HepG2 (cell line): ENCODE results near the gene GCSAM. TPM values are rescaled to one million over a fixed set of nuclear protein-coding genes. Genes with fewer than 3 reads are reported as not detected.

Experiments used
- ATAC-seq: fragments of 200-7000 bp; cut with Tn5 transposase; 3 replicates; pipeline ENCODE4 v1.9.1; 2020; ENCODE audit warnings: mild to moderate bottlenecking, moderate library complexity
- BruUV-seq: library from RNA; stranded (reverse); fragments of 400-500 nt; replicated peaks from 2 replicates; lab custom pipeline; 2021; lab: Mats Ljungman, UMichigan
- CTCF ChIA-PET: fragments of 300-600 bp; formaldehyde crosslinking; extraction: SDS; loops from one replicate; lab custom pipeline; 2021; ENCODE audit warnings: low total read pairs, inconsistent platforms, low intra/inter-chr PET ratio; lab: Yijun Ruan, JAX
- POLR2A ChIA-PET: fragments of 350-600 bp; sonication (Branson Sonifier 250); formaldehyde crosslinking; loops from one replicate; lab custom pipeline; 2020; ENCODE audit warnings: antibody characterized with exemption, inconsistent platforms; lab: Yijun Ruan, JAX
- DNase-seq: peaks from one replicate; pipeline ENCODE4 v3.0.0-alpha.2; 2015; ENCODE audit warnings: low spot score
- FAIRE-seq: peaks from 3 replicates; lab custom pipeline; 2011; peaks lifted over from hg19 to GRCh38; lab: Jason Lieb, UNC
- H2AFZ ChIP-seq: one replicate; pipeline ENCODE4 v1.6.1; 2011; ENCODE audit warnings: low read length, inconsistent platforms
- H3K27ac ChIP-seq: fragments of 300-600 bp; 3 replicates; pipeline ENCODE4 v1.8.0; 2011; ENCODE audit warnings: mixed run types, mild to moderate bottlenecking, mixed read lengths, low read length, inconsistent platforms; ENCODE audit not compliant: insufficient read depth; ENCODE audit errors: extremely low read length
- H3K27me3 ChIP-seq, 2 experiments: fragments of 200-600 bp in 1 of 2; 2 replicates in 1 of 2; 3 replicates in 1 of 2; pipeline versions ENCODE4 v1.6.0 to v1.8.0; 2011; ENCODE audit warnings: low read length in 2 of 2, mild to moderate bottlenecking in 2 of 2, moderate library complexity in 2 of 2, inconsistent platforms in 1 of 2; ENCODE audit not compliant: insufficient read depth in 2 of 2, control insufficient read depth in 1 of 2
- H3K36me3 ChIP-seq, 2 experiments: fragments of 200-600 bp in 1 of 2; replicated peaks in 1 of 2; 2 replicates in 1 of 2; 3 replicates in 1 of 2; pipeline versions ENCODE4 v1.5.1 to v1.8.0; 2011; ENCODE audit warnings: low read length in 2 of 2, inconsistent platforms in 1 of 2; ENCODE audit not compliant: insufficient read depth in 2 of 2, control insufficient read depth in 1 of 2
- H3K4me1 ChIP-seq: 2 replicates; pipeline ENCODE4 v1.5.1; 2012; ENCODE audit warnings: low read length, inconsistent platforms; ENCODE audit not compliant: insufficient read depth
- H3K4me2 ChIP-seq: 2 replicates; pipeline ENCODE4 v1.6.0; 2011; ENCODE audit warnings: low read depth, low read length, inconsistent platforms
- H3K4me3 ChIP-seq, 3 experiments: fragments of 200-600 bp in 1 of 3; sonication (generic), shearing (Covaris generic) in 1 of 3; replicated peaks in 1 of 3; 2 replicates each; pipeline ENCODE4 v1.5.1; 2011 to 2016; ENCODE audit warnings: low read length in 3 of 3, inconsistent platforms in 2 of 3, low read depth in 2 of 3, mild to moderate bottlenecking in 2 of 3, control low read depth in 1 of 3, mixed read lengths in 1 of 3; ENCODE audit not compliant: insufficient read depth in 1 of 3
- H3K79me2 ChIP-seq: one replicate; pipeline ENCODE4 v1.6.1; 2011; ENCODE audit warnings: low read length, inconsistent platforms; ENCODE audit not compliant: insufficient read depth
- H3K9ac ChIP-seq: 2 replicates; pipeline ENCODE4 v1.6.0; 2011; ENCODE audit warnings: mild to moderate bottlenecking, low read depth, low read length, inconsistent platforms; ENCODE audit not compliant: insufficient read depth
- H3K9me3 ChIP-seq: 2 replicates; pipeline ENCODE4 v1.5.1; 2012; ENCODE audit warnings: mild to moderate bottlenecking, low read length
- H4K20me1 ChIP-seq: 2 replicates; pipeline ENCODE4 v1.6.0; 2011; ENCODE audit warnings: inconsistent platforms, mild to moderate bottlenecking, low read length, moderate library complexity; ENCODE audit not compliant: insufficient read depth
- ATF2 ChIP-seq: sonication (generic); formaldehyde crosslinking; IDR thresholded peaks from 2 replicates; pipeline ENCODE4 v1.4.0; 2020; ENCODE audit warnings: missing genetic modification reagents
- ETS1 ChIP-seq: sonication (generic); formaldehyde crosslinking; IDR thresholded peaks from 2 replicates; pipeline ENCODE4 v1.4.0; 2020; ENCODE audit warnings: missing genetic modification reagents
- FOXA1 ChIP-seq, 2 experiments: fragments of 450-650 bp in 1 of 2; sonication (generic) in 1 of 2; formaldehyde crosslinking in 1 of 2; IDR thresholded peaks; 2 replicates each; pipeline versions ENCODE4 v1.4.0 to v1.6.1; 2016 to 2020; ENCODE audit warnings: missing genetic modification reagents in 1 of 2
- KDM1A ChIP-seq: IDR thresholded peaks from 2 replicates; pipeline ENCODE4 v1.6.1; 2016; ENCODE audit warnings: missing compliant biosample characterization
- MIXL1 ChIP-seq: IDR thresholded peaks from 2 replicates; pipeline ENCODE4 v1.6.1; 2016
- NCOA1 ChIP-seq: sonication (generic); formaldehyde crosslinking; IDR thresholded peaks from 2 replicates; pipeline ENCODE4 v1.9.0; 2021; ENCODE audit warnings: missing genetic modification reagents
- SMC3 ChIP-seq: IDR thresholded peaks from 2 replicates; pipeline ENCODE4 v1.6.1; 2011; ENCODE audit warnings: low read length, improper control_type of control experiment
- SP5 ChIP-seq: IDR thresholded peaks from 2 replicates; pipeline ENCODE4 v1.6.1; 2016; ENCODE audit warnings: low read depth, borderline replicate concordance
- SYNCRIP ChIP-seq: fragments of 200-400 bp; formaldehyde crosslinking; IDR thresholded peaks from 2 replicates; pipeline ENCODE4 v1.6.1; 2018; ENCODE audit warnings: mild to moderate bottlenecking, low read depth, low read length; ENCODE audit not compliant: insufficient read depth
- THYN1 ChIP-seq: sonication (generic); formaldehyde crosslinking; IDR thresholded peaks from 2 replicates; pipeline ENCODE4 v1.8.1; 2023; ENCODE audit warnings: low read depth, mild to moderate bottlenecking, moderate library complexity, missing genetic modification reagents, borderline replicate concordance
- ZFX ChIP-seq: sonication (generic); formaldehyde crosslinking; IDR thresholded peaks from 2 replicates; pipeline ENCODE4 v1.4.0; 2020; ENCODE audit warnings: mild to moderate bottlenecking, low read depth, missing genetic modification reagents, moderate library complexity
- ZNF333 ChIP-seq: sonication (generic); formaldehyde crosslinking; IDR thresholded peaks from 2 replicates; pipeline ENCODE4 v1.4.0; 2020; ENCODE audit warnings: mild to moderate bottlenecking, missing genetic modification reagents, borderline replicate concordance
- ZNF7 ChIP-seq: IDR thresholded peaks from 2 replicates; pipeline ENCODE4 v1.6.1; 2016; ENCODE audit warnings: missing biosample characterization, missing genetic modification reagents
- ZSCAN22 ChIP-seq: sonication (generic); formaldehyde crosslinking; IDR thresholded peaks from 2 replicates; pipeline ENCODE4 v1.4.0; 2020; ENCODE audit warnings: mild to moderate bottlenecking, missing genetic modification reagents
- WGBS: methylation state at CpG from one replicate; pipeline ENCODE4 v1.1.6; 2017; ENCODE audit warnings: low lambda C conversion rate; 5-methylcytosine and 5-hydroxymethylcytosine counted together
- in situ Hi-C: cut with HindIII; loops from 2 replicates; pipeline ENCODE4 v1.10.0; 2017; ENCODE audit warnings: low pct_unique_long_range_greater_than_20kb; ENCODE audit not compliant: extremely low pct_ligation_motif_present
- intact Hi-C: fragments of 100-400 bp; cut with micrococcal nuclease; formaldehyde crosslinking; loops from one replicate; pipeline ENCODE4 v1.10.0; 2022; ENCODE audit not compliant: unreplicated experiment
- polyA plus RNA-seq, 8 experiments: library from polyadenylated mRNA; depleted of rRNA in 3 of 8; stranded (reverse) in 7 of 8; unstranded in 1 of 8; fragments of >200 nt; fragmentation: Illumina TruSeq in 4 of 8; extraction: Trizol in 4 of 8; gene quantifications; 2 replicates each; pipeline versions ENCODE4 v1.2.1 to v1.2.3, GENCODE V29; 2011 to 2016; ENCODE audit warnings: low read depth in 4 of 8, missing spikeins in 1 of 8, mixed read lengths in 1 of 8; ENCODE audit not compliant: insufficient read depth in 1 of 8
- total RNA-seq, 5 experiments: library from RNA; depleted of rRNA; stranded (reverse); fragments of >200 nt; fragmentation: Illumina TruSeq; extraction: Trizol; gene quantifications; 2 replicates each; pipeline ENCODE4 v1.2.3, GENCODE V29; 2016; ENCODE audit warnings: low read depth in 1 of 5

Gene GCSAM
- total and polyA plus RNA-seq, 2 of the 13 experiments (the other 11 are each of a cell fraction or from before 2014, with no cell fraction given): not detected

DNA sequence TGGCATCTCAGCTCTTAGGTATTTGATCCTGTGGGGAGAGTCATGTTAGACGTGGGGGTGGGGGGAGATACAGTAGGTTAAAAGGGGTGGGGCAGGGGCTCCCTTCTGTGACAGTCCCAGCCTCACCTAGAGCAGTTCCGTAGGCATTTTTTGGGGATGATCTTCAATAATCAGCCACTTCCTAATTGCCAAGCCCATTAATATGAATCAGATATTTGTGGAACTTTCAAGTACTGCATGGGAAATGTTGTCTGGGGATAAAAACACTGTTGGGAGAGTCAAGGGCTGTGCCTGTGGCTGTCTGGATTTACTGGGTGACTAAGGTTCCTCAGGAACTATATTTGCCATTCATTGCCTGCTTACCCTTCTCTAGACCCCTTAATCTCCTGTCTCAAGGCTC lies 37.3 kb downstream of the GCSAM start:
- Histone ChIP-seq H3K79me2 (no peaks in the 10 kb centered on the region), H4K20me1 (no peaks in the 10 kb centered on the region), H3K36me3 (no peaks in the 10 kb centered on the region), H3K4me1 (peaks cover 8% of the 10 kb centered on the region), H3K4me2 (no peak overlapping the region), H3K27me3 (no peaks in the 10 kb centered on the region), H2AFZ (no peak overlapping the region), H3K4me3 (no peak overlapping the region), H3K9me3 (no peaks in the 10 kb centered on the region), H3K9ac (no peak overlapping the region), H3K27ac (no peak overlapping the region)
- no TSS peak for BruUV-seq
- no peak for DNase-seq
- intact Hi-C loops: no loop called here
- TF ChIP-seq ATF2 (no peak), SYNCRIP (no peak), NCOA1 (no peak), SP5 (CRISPR knock-in tag) (no peak), MIXL1 (CRISPR knock-in tag) (no peak), KDM1A (no peak), SMC3 (no peak), ZNF333 (CRISPR knock-in tag) (no peak), ZFX (CRISPR knock-in tag) (no peak), THYN1 (CRISPR knock-in tag) (no peak)
- FAIRE-seq: no peak
- no peak for ATAC-seq
- POLR2A ChIA-PET: no interaction called here
- in situ Hi-C loops: no loop called here
- 5% methylated on average over 2 of the region's 2 CpGs for WGBS
- CTCF ChIA-PET: no interaction called here

- in situ Hi-C loops: no loop called here
- Histone ChIP-seq H3K4me2 (no peak overlapping the region), H3K36me3 (no peaks in the 10 kb centered on the region), H3K4me3 (no peak overlapping the region), H3K79me2 (no peaks in the 10 kb centered on the region), H3K27ac (no peak overlapping the region), H3K9me3 (no peaks in the 10 kb centered on the region), H3K9ac (no peak overlapping the region), H2AFZ (no peak overlapping the region), H3K4me1 (peaks cover 16% of the 10 kb centered on the region), H3K27me3 (no peaks in the 10 kb centered on the region), H4K20me1 (no peaks in the 10 kb centered on the region)
- DNase-seq (no peak), ATAC-seq (no peak), FAIRE-seq (no peak)
- BruUV-seq: no TSS peak
- ChIA-PET POLR2A (no interaction called here), CTCF (no interaction called here)
- TF ChIP-seq FOXA1 (IDR thresholded peaks at IDR 0.05): no peak
- no peak for TF ChIP-seq FOXA1 (CRISPR knock-in tag; IDR thresholded peaks at IDR 0.05)
- TF ChIP-seq ZNF7 (CRISPR knock-in tag): no peak
- no peak for TF ChIP-seq ETS1 (CRISPR knock-in tag)
- TF ChIP-seq ZSCAN22: no peak
- intact Hi-C loops: no loop called here
Measured at GRCh38 chr3:112093180-112093522, 39.9 kb downstream of the GCSAM start.
